Skeletal muscle satellite cell (primary cell): ENCODE results near the gene CCT4.
"Not testable (repeated sequence)": the region's sequence is repeated elsewhere in the genome, so short reads cannot be mapped to it uniquely, and the experiment has no call there.

Experiments used
- H3K27me3 ChIP-seq: 2 replicates; pipeline ENCODE4 v1.7.0; 2013; ENCODE audit warnings: low read length; ENCODE audit not compliant: control insufficient read depth, insufficient read depth
- H3K36me3 ChIP-seq: 2 replicates; pipeline ENCODE4 v1.7.0; 2013; ENCODE audit warnings: mild to moderate bottlenecking, control low read depth, low read length; ENCODE audit not compliant: insufficient read depth
- H3K4me1 ChIP-seq: 2 replicates; pipeline ENCODE4 v1.7.0; 2013; ENCODE audit warnings: low read length; ENCODE audit not compliant: control insufficient read depth, insufficient read depth
- H3K4me2 ChIP-seq: 2 replicates; pipeline ENCODE4 v1.7.0; 2013; ENCODE audit warnings: mild to moderate bottlenecking, low read length
- H3K4me3 ChIP-seq: 2 replicates; pipeline ENCODE4 v1.7.0; 2013; ENCODE audit warnings: low read length
- H3K9ac ChIP-seq: 2 replicates; pipeline ENCODE4 v1.7.0; 2013; ENCODE audit warnings: mild to moderate bottlenecking, low read depth, low read length, moderate library complexity
- H3K9me3 ChIP-seq: replicated peaks from 2 replicates; pipeline ENCODE4 v1.7.0; 2013; ENCODE audit warnings: mild to moderate bottlenecking, control low read depth, low read length

The CCT4 gene

GRCh38 chr2:61877571-61878245 lies 10.7 kb downstream of the CCT4 start:
- Histone ChIP-seq H3K4me1 (no peaks in the 10 kb centered on the region), H3K9me3 (no peaks in the 10 kb centered on the region), H3K4me3 (no peak overlapping the region), H3K27me3 (no peaks in the 10 kb centered on the region), H3K9ac (no peak overlapping the region), H3K36me3 (peaks cover 88% of the 10 kb centered on the region), H3K4me2 (no peak overlapping the region)

DNA sequence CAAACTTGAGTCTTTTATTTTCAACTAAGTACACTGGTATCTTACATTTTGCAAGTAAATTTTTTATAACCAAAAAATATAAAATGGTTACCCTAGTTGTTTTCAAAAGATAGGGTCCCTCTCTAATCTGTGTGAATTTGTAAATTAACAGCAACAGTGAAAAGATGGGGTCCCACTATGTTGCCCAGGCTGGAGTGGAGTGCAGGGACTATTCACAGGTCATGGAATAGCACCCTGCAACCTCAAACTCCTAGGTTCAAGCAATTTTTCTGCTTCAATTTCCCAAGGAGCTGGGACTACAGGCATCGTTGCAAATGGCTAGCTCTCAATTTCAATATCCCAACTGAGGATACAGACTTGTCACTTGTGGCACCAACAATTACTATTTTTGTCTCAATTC lies 12.1 kb downstream of the CCT4 start:
- peaks cover 88% of the 10 kb centered on the region for H3K36me3 ChIP-seq
- H3K9ac ChIP-seq, result no peak overlapping the region
- no peak overlapping the region for H3K4me2 ChIP-seq
- no peak overlapping the region for H3K4me3 ChIP-seq
- no peaks in the 10 kb centered on the region for H3K4me1 ChIP-seq
- H3K9me3 ChIP-seq, result no peaks in the 10 kb centered on the region
- H3K27me3 ChIP-seq, result no peaks in the 10 kb centered on the region

DNA sequence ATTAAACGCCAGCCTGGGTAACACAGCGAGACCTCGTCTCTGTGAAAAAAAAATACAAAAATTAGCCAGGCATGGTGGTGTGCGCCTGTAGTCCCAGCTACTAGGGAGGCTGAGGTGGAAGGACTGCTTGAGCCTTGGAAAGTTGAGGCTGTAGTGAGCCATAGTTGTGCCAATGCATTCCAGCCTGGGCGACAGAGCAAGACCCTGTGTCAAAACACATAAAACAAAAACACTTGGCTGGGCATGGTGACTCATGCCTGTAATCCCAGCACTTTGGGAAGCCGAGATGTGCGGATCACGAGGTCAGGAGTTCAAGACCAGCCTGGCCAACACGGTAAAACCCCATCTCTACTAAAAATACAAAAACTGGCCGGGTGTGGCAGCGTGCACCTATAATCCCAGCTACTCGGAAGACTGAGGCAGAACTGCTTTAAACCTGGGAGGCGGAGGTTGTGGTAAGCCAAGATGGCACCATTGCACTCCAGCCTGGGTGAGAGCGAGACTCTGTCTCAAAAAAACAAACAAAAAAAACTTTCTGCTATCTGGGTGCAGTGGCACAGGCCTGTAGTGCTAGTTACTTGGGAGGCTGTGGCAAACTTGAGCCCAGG lies 21.9 kb downstream of the CCT4 start:
- H3K4me1 ChIP-seq, H3K4me2 ChIP-seq, H3K9ac ChIP-seq, H3K4me3 ChIP-seq, H3K9me3 ChIP-seq, H3K27me3 ChIP-seq: not testable (repeated sequence)
- peaks cover 63% of the 10 kb centered on the region for H3K36me3 ChIP-seq

GRCh38 chr2:61862085-61862484 lies 26.4 kb downstream of the CCT4 start:
- peaks cover 27% of the 10 kb centered on the region for H3K36me3 ChIP-seq

GRCh38 chr2:61857224-61857623 lies 31.2 kb downstream of the CCT4 start:
- no peaks in the 10 kb centered on the region for H3K27me3 ChIP-seq
- no peak overlapping the region for H3K4me3 ChIP-seq
- no peak overlapping the region for H3K4me2 ChIP-seq
- H3K4me1 ChIP-seq, result peaks cover 3% of the 10 kb centered on the region
- H3K9ac ChIP-seq, result no peak overlapping the region
- no peaks in the 10 kb centered on the region for H3K9me3 ChIP-seq
- H3K36me3 ChIP-seq, result no peaks in the 10 kb centered on the region

More at GRCh38 chr2:61862085-61862484, 26.4 kb downstream of the CCT4 start:
- Histone ChIP-seq H3K9me3 (no peaks in the 10 kb centered on the region), H3K4me2 (no peak overlapping the region), H3K9ac (no peak overlapping the region), H3K4me1 (no peaks in the 10 kb centered on the region), H3K27me3 (no peaks in the 10 kb centered on the region), H3K4me3 (no peak overlapping the region)

DNA sequence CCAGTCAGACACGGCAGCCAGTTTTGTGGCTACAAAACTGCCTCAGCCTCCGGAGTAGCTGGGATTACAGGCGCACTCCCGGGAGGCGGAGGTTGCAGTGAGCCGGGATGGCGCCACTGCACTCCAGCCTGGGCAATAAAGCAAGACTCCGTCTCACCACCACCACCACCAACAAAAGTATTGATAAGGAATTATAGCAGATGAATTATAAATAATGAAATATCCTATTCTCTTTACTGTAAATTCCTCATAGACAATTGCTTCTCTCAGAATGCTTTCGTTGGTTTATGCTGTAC lies 33.2 kb downstream of the CCT4 start:
- H3K27me3 ChIP-seq, result no peaks in the 10 kb centered on the region
- peak overlapping the region; percentile 91 for H3K4me3 ChIP-seq
- H3K36me3 ChIP-seq, result no peaks in the 10 kb centered on the region
- H3K4me1 ChIP-seq, result peaks cover 3% of the 10 kb centered on the region
- peak overlapping the region; percentile 79 for H3K9ac ChIP-seq
- no peaks in the 10 kb centered on the region for H3K9me3 ChIP-seq
- H3K4me2 ChIP-seq, result peak overlapping the region; percentile 85

- H3K36me3 ChIP-seq, result no peaks in the 10 kb centered on the region
- H3K9ac ChIP-seq, result peak overlapping the region; percentile 79
- H3K27me3 ChIP-seq, result no peaks in the 10 kb centered on the region
- H3K9me3 ChIP-seq, result no peaks in the 10 kb centered on the region
- H3K4me1 ChIP-seq, result peaks cover 3% of the 10 kb centered on the region
- H3K4me3 ChIP-seq, result peak overlapping the region; percentile 91
- H3K4me2 ChIP-seq, result peak overlapping the region; percentile 85
Observed at GRCh38 chr2:61854564-61855317, 33.7 kb downstream of the CCT4 start.

- no peaks in the 10 kb centered on the region for H3K9me3 ChIP-seq
- peaks cover 3% of the 10 kb centered on the region for H3K4me1 ChIP-seq
- peak within 1 kb of the TSS; percentile 79 for H3K9ac ChIP-seq
- no peaks in the 10 kb centered on the region for H3K36me3 ChIP-seq
- peak within 1 kb of the TSS; percentile 85 for H3K4me2 ChIP-seq
- no peaks in the 10 kb centered on the region for H3K27me3 ChIP-seq
- peak within 1 kb of the TSS; percentile 91 for H3K4me3 ChIP-seq
Observed at GRCh38 chr2:61853847-61854563, 34.5 kb downstream of the CCT4 start, which contains the start of gene FAM161A. TSS of gene FAM161A (minus strand) at chr2:61854060. CDS start at chr2:61854041, 19 bp downstream.

GRCh38 chr2:61853086-61853846 lies 35.2 kb downstream of the CCT4 start:
- Histone ChIP-seq H3K9ac (peak overlapping the region; percentile 79), H3K4me1 (peaks cover 3% of the 10 kb centered on the region)

GRCh38 chr2:61851270-61851669 lies 37.2 kb downstream of the CCT4 start:
- not testable (repeated sequence) for H3K27me3 ChIP-seq, H3K36me3 ChIP-seq, H3K4me2 ChIP-seq, H3K4me1 ChIP-seq, H3K9ac ChIP-seq, H3K9me3 ChIP-seq, H3K4me3 ChIP-seq

More at GRCh38 chr2:61853086-61853846, 35.2 kb downstream of the CCT4 start:
- no peaks in the 10 kb centered on the region for H3K36me3 ChIP-seq
- peak overlapping the region; percentile 85 for H3K4me2 ChIP-seq
- H3K9me3 ChIP-seq, result no peaks in the 10 kb centered on the region
- H3K27me3 ChIP-seq, result no peaks in the 10 kb centered on the region
- peak overlapping the region; percentile 91 for H3K4me3 ChIP-seq

GRCh38 chr2:61845320-61845719 lies 43.1 kb downstream of the CCT4 start:
- H3K27me3 ChIP-seq, result no peaks in the 10 kb centered on the region
- no peaks in the 10 kb centered on the region for H3K4me1 ChIP-seq
- no peak overlapping the region for H3K4me2 ChIP-seq
- H3K9ac ChIP-seq, result no peak overlapping the region
- no peaks in the 10 kb centered on the region for H3K9me3 ChIP-seq
- no peak overlapping the region for H3K4me3 ChIP-seq
- H3K36me3 ChIP-seq, result no peaks in the 10 kb centered on the region
